ENCODE data around the gene KYAT1.

The KYAT1 gene

DNA sequence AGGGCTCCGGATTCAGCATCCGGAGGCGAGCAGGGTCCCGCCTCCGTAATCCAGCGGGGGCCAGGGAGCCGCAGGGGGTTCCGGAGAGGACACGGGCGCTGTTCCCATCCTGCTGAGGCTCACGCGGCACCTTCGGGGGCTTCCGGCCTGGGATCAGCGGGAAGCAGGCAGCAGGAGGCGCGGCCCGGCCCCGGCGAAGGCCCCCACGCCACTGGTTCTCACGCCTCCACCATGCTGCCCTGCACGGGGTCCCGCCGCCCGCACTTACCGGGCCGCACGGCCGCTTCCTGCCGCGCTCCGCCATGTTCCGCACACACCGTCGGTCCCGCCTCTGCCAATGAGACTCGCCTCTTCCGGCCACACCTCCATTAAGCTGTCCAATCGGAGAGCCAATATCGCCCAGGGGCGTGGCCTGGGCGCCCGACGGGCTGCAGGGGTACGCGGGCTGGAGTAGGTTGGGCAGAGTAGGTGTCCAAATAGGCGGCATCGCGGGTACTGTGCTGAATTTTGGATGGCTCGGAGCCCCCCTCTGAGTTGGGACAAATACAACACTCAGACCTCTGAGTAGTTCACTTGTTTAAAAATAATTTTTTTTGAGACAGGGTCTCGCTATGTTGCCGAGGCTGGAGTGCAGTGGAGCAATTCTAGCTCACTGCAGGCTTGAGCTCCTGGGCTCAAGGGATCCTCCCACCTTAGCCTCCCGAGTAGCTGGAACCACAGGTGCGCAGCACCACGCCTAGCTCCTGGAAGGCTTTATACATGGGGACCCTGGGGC lies 52.1 kb downstream of the KYAT1 start, which contains the start of gene SPOUT1:
TSS of gene SPOUT1 (minus strand) at position 318 of the 775 bp plus-strand sequence. CDS start at position 304, 14 bp downstream.
- Histone ChIP-seq H3K4me3 (ENCODE audit: low read length) (peak within 1 kb of the TSS; percentile 90), H3K27me3 (replicated peaks; ENCODE audit: control insufficient read depth, insufficient read depth, low read length) (no peaks in the 10 kb centered on the region), H3K9me3 (ENCODE audit: control insufficient read depth, low read length) (no peaks in the 10 kb centered on the region), H3K36me3 (ENCODE audit: control insufficient read depth, insufficient read depth, low read length, severe bottlenecking) (peaks cover 27% of the 10 kb centered on the region), H3K4me1 (ENCODE audit: control insufficient read depth, insufficient read depth, low read length) (peaks cover 6% of the 10 kb centered on the region), H3K9ac (ENCODE audit: low read length) (peak within 1 kb of the TSS; percentile 91)
- peak; percentile 98 for DNase-seq (ENCODE audit: low read depth)

DNA sequence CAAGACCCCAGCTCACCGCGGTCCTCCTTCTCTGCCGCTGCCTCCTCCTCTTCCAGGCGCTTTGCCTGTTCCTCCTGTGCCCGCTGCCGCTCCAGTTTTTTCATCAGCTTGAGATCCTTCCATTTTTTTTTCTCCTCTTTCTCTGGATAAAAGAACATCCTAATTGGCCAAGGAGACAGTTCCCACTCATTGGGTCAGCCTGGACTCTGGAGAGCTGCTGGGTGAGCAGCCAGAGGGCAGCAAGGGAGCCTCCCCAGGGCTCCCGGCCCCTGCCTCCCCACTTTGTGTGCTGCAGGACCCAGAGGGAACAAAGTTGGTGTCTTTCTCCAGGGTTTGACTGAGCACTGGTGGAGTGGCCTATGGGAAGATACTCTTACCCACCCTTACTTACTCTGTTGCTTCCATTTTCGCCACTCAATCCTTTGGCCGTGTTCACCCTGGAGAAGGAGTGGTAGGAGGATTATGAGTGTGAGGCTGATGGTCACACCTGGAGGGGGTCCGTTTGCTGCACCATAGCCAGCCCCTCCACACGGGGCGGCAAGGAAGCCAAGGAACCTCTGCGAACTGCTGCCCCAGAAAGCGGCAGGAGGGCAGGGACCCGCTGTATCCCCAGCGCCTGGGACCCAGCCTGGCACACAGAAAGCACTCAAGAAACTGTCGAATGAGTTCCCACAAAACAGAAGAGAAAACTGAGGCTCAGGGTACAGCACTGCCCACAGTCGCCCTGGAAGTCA lies 52.9 kb downstream of the KYAT1 start:
- no peaks in the 10 kb centered on the region for H3K9me3 ChIP-seq (ENCODE audit: control insufficient read depth, low read length)
- peaks cover 31% of the 10 kb centered on the region for H3K36me3 ChIP-seq (ENCODE audit: control insufficient read depth, insufficient read depth, low read length, severe bottlenecking)
- peaks cover 6% of the 10 kb centered on the region for H3K4me1 ChIP-seq (ENCODE audit: control insufficient read depth, insufficient read depth, low read length)
- H3K9ac ChIP-seq (ENCODE audit: low read length), result peak overlapping the region; percentile 91
- no peaks in the 10 kb centered on the region for H3K27me3 ChIP-seq (replicated peaks; ENCODE audit: control insufficient read depth, insufficient read depth, low read length)
- peak overlapping the region; percentile 90 for H3K4me3 ChIP-seq (ENCODE audit: low read length)
- peak; percentile 6 for DNase-seq (ENCODE audit: low read depth)

DNA sequence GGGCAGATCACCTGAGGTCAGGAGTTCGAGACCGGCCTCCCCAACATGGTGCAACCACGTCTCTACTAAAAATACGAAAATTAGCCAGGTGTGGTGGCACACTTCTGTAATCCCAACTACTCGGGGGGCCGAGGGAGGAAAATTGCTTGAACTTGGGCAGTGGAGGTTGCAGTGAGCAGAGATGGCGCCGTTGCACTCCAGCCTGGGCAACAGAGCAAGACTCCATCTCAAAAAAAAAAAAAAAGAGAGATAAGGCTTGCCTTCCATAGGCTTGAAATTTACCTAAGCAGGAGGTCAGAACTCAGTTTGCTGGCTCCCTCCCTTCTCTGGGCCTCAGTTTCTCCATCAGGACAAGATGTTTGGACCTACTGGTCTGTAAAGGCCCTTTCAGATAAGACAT lies 53.5 kb downstream of the KYAT1 start:
- H3K9me3 ChIP-seq (ENCODE audit: control insufficient read depth, low read length), result no peaks in the 10 kb centered on the region
- no peak overlapping the region for H3K4me3 ChIP-seq (ENCODE audit: low read length)
- DNase-seq (ENCODE audit: low read depth), result no peak
- H3K4me1 ChIP-seq (ENCODE audit: control insufficient read depth, insufficient read depth, low read length), result peaks cover 6% of the 10 kb centered on the region
- peak overlapping the region; percentile 91 for H3K9ac ChIP-seq (ENCODE audit: low read length)
- peaks cover 31% of the 10 kb centered on the region for H3K36me3 ChIP-seq (ENCODE audit: control insufficient read depth, insufficient read depth, low read length, severe bottlenecking)
- no peaks in the 10 kb centered on the region for H3K27me3 ChIP-seq (replicated peaks; ENCODE audit: control insufficient read depth, insufficient read depth, low read length)

DNA sequence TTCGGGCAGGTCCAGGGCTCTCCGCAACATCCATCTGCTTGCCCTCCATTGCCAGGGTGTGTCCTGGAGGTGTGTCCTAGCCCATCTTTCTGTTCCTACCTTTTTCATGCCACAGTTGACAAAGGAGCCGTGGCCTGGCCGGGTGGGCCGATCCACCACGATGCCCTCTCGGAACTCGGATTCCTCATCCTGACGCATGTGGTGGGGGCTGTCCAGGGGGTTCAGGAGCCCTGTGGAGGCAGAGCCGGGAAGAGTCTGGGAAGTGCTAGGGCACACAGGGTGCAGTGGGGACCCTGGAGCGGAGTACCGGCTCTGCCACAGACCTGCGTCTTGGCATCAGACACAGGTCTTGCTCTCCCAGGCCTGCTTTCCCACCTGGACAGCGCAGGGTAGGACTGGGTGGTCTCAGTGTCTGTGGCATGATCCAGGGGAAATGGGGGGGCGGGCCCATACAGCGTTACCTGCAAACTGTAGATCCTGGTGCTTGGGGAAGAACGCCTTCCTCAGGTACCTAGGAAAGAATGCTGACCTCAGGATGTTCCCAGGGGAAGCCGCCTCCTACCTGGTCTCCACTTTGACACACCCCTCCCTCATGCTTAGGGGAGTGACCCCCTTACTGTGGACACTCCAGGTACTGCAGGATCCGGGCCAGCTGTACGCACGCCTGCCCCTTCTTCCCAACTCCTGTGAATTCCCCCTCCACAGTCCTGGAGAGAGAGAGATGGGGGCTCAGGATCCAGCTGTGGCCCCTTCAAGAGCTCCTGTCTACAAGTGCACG lies 55.6 kb downstream of the KYAT1 start:
- Histone ChIP-seq H3K36me3 (ENCODE audit: control insufficient read depth, insufficient read depth, low read length, severe bottlenecking) (peaks cover 50% of the 10 kb centered on the region), H3K4me1 (ENCODE audit: control insufficient read depth, insufficient read depth, low read length) (peaks cover 6% of the 10 kb centered on the region), H3K9ac (ENCODE audit: low read length) (no peak overlapping the region), H3K4me3 (ENCODE audit: low read length) (no peak overlapping the region), H3K9me3 (ENCODE audit: control insufficient read depth, low read length) (no peaks in the 10 kb centered on the region), H3K27me3 (replicated peaks; ENCODE audit: control insufficient read depth, insufficient read depth, low read length) (no peaks in the 10 kb centered on the region)
- DNase-seq (ENCODE audit: low read depth), result no peak

DNA sequence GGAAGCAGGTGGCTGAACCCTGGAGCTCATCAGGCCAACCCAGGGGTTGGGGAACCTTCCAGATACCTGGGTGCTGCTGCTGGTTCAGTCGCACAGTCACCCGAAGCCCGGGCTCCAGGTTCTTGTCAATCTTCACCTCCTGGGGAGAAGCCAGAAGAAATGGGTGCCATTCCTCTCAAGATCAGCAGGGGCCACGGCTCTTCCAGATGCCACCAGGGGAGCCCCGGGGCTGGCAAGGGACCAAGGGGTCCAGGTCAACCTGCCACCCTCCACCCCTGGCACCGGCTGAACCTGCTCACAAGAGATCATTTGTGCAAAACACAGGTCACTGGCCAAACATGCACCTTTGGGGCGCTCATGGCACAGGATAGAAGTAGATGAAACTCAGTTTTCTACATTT lies 56.8 kb downstream of the KYAT1 start:
- no peak for DNase-seq (ENCODE audit: low read depth)
- H3K9me3 ChIP-seq (ENCODE audit: control insufficient read depth, low read length), result no peaks in the 10 kb centered on the region
- H3K27me3 ChIP-seq (replicated peaks; ENCODE audit: control insufficient read depth, insufficient read depth, low read length), result no peaks in the 10 kb centered on the region
- peaks cover 50% of the 10 kb centered on the region for H3K36me3 ChIP-seq (ENCODE audit: control insufficient read depth, insufficient read depth, low read length, severe bottlenecking)
- peaks cover 10% of the 10 kb centered on the region for H3K4me1 ChIP-seq (ENCODE audit: control insufficient read depth, insufficient read depth, low read length)
- no peak overlapping the region for H3K9ac ChIP-seq (ENCODE audit: low read length)
- H3K4me3 ChIP-seq (ENCODE audit: low read length), result no peak overlapping the region

DNA sequence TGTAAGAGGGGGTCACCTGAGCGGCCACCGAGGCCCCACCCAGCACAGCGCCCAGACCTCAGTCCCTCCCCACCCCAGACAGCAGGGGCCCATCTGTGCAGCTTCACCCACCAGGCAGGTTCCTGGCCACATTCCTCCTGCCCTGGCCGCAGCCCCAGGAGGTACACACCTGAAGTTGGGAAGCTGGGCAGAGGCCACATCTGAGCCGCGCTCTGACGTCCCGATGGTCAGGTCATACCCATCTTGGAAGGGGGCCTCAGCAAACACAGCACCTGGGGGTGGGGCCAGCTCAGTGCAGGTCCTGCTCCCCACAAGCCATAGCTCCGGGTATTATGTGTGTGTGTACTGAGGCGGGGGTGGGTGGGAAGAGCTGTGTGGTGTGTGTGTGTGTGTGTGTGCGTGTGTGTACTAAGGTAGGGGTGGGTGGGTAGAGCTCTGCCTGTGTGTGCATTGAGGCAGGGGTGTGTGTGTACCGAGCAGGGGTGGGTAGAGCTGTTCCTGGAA lies 57.8 kb downstream of the KYAT1 start:
- no peak overlapping the region for H3K4me3 ChIP-seq (ENCODE audit: low read length)
- DNase-seq (ENCODE audit: low read depth), result no peak
- no peak overlapping the region for H3K9ac ChIP-seq (ENCODE audit: low read length)
- H3K9me3 ChIP-seq (ENCODE audit: control insufficient read depth, low read length), result no peaks in the 10 kb centered on the region
- peaks cover 17% of the 10 kb centered on the region for H3K4me1 ChIP-seq (ENCODE audit: control insufficient read depth, insufficient read depth, low read length)
- H3K27me3 ChIP-seq (replicated peaks; ENCODE audit: control insufficient read depth, insufficient read depth, low read length), result no peaks in the 10 kb centered on the region
- peaks cover 50% of the 10 kb centered on the region for H3K36me3 ChIP-seq (ENCODE audit: control insufficient read depth, insufficient read depth, low read length, severe bottlenecking)

DNA sequence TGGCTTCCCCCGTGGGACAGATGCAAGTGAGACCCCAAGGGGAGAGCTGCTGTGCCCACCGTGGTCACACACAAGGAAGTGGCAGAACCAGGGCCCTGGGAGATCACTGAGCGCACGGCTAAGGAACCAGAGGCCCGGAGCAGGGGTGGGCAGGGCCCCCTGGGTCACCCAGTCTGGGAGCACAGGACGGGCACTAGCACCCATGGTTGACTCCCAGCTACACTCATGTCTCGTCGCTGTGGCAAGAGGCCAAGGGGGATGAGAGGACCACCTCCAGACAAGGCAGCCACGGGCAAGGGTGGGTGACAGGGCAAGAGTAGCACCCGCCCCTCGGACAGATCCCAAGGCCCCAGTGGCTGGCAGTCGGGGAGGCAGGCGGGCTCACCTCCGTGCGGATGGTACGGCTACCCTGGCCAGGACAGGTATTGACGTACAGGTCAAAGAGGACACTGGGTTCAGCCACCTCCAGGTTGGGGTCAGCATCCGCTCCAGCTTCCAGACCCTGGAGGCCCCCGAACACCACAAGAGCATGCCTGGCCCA lies 58.3 kb downstream of the KYAT1 start:
- DNase-seq (ENCODE audit: low read depth), result no peak
- H3K27me3 ChIP-seq (replicated peaks; ENCODE audit: control insufficient read depth, insufficient read depth, low read length), result no peaks in the 10 kb centered on the region
- peaks cover 50% of the 10 kb centered on the region for H3K36me3 ChIP-seq (ENCODE audit: control insufficient read depth, insufficient read depth, low read length, severe bottlenecking)
- H3K4me1 ChIP-seq (ENCODE audit: control insufficient read depth, insufficient read depth, low read length), result peaks cover 12% of the 10 kb centered on the region
- H3K4me3 ChIP-seq (ENCODE audit: low read length), result no peak overlapping the region
- no peaks in the 10 kb centered on the region for H3K9me3 ChIP-seq (ENCODE audit: control insufficient read depth, low read length)
- H3K9ac ChIP-seq (ENCODE audit: low read length), result no peak overlapping the region

DNA sequence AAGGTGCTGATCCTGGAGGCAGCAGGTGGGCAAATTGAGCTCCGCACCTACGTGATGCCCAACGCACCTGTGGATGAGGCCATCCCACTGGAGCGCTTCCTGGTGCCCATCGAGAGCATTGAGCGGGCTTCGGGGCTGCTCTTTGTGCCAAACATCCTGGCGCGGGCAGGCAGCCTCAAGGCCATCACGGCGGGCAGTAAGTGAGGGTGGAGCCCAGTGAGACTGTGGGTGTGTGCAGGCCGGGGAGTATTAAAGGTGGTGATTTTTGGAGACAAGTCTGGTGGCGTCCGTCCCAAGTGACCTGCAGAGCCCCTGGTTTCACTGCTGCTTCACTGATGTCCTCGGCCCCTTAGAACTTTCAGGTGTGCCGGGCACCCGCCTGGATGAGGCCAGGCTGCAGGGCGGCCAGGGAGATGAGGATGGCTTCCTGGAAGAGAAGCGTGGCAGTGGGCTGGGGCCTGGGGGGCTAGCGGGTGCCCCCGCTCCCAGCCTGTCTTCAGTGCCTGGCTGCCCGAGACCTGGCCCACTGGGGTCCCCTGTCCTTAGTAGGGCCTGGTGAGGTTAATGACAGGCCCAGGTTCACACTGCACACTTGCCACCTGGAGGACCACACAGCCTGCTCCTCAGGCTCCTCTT lies 59.2 kb downstream of the KYAT1 start:
- Histone ChIP-seq H3K4me3 (ENCODE audit: low read length) (no peak overlapping the region), H3K9me3 (ENCODE audit: control insufficient read depth, low read length) (no peaks in the 10 kb centered on the region), H3K9ac (ENCODE audit: low read length) (no peak overlapping the region), H3K4me1 (ENCODE audit: control insufficient read depth, insufficient read depth, low read length) (peaks cover 12% of the 10 kb centered on the region), H3K27me3 (replicated peaks; ENCODE audit: control insufficient read depth, insufficient read depth, low read length) (no peaks in the 10 kb centered on the region), H3K36me3 (ENCODE audit: control insufficient read depth, insufficient read depth, low read length, severe bottlenecking) (peaks cover 50% of the 10 kb centered on the region)
- DNase-seq (ENCODE audit: low read depth), result no peak

DNA sequence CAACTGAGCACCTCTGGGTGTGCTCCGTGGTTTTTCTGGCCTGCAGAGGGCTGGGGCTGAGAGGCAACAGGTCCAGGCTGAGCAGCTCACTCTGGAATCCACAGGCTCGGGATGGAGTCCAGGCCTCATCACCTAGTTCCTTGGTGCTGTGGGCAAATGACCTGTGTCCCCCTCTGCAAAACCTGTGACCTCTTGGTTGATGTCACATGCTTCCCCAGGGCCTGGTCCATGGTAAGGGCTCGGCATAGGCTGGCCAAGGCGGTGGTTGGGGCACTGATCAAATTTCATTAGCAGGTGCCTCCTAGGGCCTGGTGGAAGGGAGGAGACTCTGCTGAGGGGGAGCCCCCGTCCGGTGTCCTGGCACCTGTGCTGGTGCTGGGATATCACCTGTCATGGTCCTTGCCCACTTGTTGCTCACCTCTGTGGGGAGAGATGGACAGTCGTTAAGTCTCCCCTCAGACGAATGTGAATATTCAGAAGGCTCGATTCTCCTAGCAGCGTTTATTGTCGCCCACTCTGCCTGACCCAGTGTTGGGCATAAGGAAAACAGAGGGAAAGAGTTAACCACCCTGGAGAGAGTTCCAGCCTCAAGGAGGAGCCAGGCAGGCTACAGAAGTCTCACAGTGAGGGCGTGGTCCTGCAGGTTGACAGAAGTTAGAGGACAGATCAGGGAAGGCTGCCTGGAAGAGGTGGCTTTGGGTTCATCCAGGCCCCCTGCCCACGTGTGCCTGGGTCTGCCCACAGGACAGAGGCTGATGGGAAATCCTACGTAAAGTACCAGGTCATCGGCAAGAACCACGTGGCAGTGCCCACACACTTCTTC lies 60.0 kb downstream of the KYAT1 start:
- Histone ChIP-seq H3K27me3 (replicated peaks; ENCODE audit: control insufficient read depth, insufficient read depth, low read length) (no peaks in the 10 kb centered on the region), H3K9ac (ENCODE audit: low read length) (no peak overlapping the region), H3K9me3 (ENCODE audit: control insufficient read depth, low read length) (no peaks in the 10 kb centered on the region), H3K36me3 (ENCODE audit: control insufficient read depth, insufficient read depth, low read length, severe bottlenecking) (peaks cover 44% of the 10 kb centered on the region), H3K4me3 (ENCODE audit: low read length) (no peak overlapping the region), H3K4me1 (ENCODE audit: control insufficient read depth, insufficient read depth, low read length) (peaks cover 12% of the 10 kb centered on the region)
- DNase-seq (ENCODE audit: low read depth), result no peak

All from adipocyte (in vitro differentiated cells).